GM19328 (cell line): Measurements from ENCODE around the gene TRMO.

Experiments used
- ATAC-seq: cut with Tn5 transposase; IDR thresholded peaks from one replicate; pipeline ENCODE4 v1.9.1; 2021; ENCODE audit warnings: mild to moderate bottlenecking, moderate library complexity; ENCODE audit not compliant: unreplicated experiment

Gene TRMO

DNA sequence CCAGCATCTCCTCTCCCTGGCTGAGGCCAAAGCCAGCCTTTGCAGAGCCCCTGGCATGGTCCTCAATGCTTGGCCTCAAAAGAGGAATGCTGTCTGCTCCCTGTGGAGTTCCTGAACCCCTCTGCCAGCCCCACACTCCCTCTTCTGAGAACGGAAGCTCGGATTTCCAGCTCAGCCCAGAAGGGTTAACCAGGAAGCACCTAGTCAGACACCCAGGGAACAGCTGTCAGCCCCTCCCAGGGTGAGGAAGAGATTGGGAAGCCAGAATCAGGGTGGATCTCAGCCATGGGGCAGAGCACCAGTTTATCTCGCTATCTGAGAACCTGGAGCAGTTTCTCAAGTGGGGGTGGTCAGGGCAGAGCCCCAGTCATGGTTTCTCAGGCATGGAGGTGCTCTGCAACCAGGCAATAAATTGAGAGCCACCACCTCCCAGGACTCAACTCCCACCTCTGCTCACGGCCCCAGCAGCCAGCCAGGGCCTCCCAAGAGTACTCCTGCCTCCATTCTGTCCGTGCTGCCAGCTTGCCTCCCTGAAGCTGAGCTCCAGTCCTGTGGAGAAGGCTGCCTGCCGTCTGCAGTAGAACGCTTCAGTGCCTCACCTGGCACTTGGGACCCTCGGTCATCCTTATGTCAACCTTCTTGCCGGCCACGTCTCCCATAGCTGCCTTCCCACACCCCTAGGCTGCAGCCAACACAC is 61.7 kb downstream of the TRMO start:
- ATAC-seq, result no peak

DNA sequence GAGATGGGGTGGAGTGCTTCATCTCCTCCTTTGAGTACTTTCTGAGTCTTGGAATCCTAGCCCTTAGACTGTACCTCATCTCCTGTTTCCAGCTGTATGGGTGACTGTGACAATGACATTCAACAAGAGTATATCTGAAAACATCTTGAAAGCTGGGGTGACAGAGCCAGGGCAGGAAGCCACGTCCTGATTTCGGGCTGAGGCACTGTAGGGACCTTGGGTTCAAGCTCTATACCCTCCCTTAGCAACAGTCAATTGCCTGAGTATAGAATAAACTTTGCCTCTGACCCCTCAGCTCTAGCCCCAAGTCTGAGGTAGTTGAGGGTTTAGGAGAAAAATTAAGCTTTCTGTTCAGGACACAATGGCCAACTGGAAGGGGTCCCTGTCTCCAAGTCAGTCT is 63.0 kb downstream of the TRMO start:
- no peak for ATAC-seq

DNA sequence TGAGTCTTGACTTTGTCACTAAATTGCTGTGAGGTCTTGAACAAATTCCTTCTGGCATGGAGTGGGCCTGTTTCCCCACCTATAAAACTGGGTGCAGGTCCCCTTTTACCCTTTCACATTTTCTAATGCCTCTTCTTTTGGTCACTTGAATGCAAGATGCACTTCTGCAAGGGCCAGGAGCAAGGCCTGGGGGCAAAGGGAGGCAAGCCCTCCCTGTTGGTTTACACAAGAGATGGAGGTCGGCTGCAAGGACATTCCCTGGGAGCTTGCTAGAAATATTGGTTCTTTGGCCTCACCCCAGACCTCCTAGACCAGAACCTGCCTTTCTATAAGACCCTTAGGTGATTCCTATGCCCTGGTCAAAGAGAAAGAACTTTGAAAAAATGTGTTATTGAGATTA is 63.5 kb downstream of the TRMO start:
- ATAC-seq, result no peak

DNA sequence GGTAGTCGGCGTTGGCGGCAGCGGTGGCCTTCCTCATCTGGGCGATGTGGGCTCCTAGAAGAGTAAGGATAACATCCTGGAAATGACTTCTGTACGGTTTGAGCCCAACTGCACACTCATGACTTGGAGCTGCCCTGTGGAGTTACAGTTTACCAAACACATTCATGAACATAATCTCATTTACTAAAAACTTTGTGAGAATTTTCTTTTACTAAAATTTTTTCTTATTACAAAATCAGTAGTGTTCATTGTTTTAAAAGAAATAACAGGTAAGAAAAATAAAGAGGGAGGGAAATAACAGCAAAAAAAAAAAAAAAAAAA is 63.9 kb downstream of the TRMO start:
- ATAC-seq, result no peak

DNA sequence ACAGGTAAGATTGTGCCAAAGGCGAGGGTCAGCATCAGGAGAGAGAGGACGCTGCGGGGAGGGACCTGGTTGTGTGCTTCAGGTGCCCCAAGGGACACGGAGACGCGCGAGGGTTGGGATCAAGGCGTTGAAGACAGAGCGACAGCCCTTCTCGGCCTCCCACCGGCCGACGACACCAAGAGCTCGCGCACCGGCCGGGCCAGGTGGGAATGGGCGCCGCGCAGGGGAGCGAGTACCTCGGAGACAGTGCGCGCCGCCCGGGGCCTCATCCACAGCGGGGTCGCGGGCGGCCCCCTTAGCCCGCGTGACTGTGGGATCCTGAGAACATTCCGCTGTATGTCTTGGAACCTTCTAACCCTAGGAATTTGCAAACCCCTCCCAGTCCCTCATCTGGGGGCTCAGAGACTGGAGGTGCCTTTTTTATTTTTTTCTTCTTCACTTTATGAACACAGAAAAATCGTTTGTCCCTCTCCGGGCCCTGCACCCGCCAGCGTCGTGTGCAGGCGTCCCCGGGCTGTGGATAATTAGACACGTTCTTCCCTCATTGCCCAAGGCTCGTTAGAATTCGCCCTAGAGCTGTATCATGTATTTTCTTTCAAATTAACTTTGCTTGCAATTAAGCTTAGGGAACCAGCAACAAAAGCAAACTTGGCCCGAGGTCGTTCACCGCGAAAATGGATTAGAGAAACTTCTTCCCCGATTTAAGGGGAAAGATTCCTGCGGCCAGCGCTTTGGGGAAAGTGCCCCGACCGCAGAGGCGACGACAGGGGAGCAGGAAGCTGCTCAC is 64.5 kb downstream of the TRMO start:
- ATAC-seq, result no peak

DNA sequence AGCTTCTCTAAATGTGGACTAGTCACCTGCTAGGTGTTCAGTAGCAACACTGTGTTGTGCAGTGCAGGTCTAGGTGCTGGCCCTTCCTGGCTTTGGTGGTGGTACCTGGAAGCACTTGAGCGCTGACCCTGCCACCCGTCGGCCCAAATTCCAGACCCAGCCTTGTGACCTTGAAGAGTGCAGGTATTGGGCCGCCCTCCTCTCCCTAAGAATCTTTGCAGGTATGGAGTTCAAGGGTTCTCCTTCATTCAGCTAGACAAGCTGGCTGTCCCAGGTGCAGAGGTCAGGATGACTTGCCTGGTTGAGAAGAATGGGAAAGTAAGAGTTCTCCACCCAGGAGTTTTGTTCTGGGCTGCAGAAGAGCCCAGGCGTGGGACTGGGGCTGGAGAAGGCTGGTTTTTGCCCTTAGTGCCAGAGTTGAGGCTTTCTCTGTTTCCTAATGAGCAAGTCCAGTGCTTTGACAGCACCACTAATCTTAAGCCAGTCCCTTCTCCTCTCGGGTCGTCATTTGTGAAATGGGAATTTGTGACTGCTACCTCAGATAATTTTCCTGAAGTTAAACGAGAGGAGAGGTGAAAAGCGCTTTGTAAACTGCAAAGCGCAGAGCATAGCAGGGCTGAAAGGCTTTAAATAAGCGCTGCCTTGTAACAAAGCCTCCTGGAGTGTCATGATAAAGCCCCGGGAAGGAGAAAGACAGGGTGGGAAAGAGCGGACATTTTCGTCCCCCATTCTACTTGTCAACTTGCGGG is 65.3 kb downstream of the TRMO start:
- ATAC-seq, result no peak

DNA sequence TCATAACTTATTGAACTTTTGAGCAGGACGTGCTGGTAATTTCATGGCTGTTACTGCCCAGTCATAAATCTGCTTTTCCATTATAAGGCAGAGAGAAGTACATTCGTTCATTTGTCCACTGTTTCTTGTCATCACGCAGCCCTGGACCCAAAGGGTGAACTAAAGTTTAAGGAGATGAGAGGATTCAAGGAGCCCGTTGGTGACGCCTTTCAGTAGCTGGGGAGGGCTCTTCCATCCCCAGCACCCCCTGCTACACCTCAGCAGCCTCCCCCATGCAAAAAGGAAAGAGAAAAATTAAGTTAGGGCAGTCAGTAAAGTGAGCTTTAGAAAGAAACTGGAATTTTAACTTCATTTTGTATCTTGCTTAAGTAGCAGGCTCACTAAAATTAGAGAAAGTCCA is 66.4 kb downstream of the TRMO start:
- ATAC-seq, result no peak

DNA sequence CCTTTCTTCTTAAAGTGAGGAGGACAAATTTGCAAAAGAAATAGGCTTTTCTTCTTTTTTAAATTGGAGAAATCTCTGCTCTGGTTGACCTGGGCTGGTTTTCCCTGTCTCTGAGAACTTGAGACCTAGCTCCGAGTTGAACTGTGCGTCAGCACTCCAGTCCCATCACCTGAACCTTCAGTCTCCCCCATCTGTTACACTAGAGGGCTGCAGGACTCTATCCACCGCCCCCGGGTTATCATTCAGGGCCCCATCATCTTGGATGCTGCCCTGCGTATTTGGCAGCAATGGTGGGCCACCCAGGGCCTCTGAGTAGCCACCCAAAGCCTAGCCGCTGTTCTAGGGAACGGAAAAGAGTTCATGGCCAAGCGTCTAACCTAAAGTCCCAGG is 66.8 kb downstream of the TRMO start:
- ATAC-seq, result no peak

DNA sequence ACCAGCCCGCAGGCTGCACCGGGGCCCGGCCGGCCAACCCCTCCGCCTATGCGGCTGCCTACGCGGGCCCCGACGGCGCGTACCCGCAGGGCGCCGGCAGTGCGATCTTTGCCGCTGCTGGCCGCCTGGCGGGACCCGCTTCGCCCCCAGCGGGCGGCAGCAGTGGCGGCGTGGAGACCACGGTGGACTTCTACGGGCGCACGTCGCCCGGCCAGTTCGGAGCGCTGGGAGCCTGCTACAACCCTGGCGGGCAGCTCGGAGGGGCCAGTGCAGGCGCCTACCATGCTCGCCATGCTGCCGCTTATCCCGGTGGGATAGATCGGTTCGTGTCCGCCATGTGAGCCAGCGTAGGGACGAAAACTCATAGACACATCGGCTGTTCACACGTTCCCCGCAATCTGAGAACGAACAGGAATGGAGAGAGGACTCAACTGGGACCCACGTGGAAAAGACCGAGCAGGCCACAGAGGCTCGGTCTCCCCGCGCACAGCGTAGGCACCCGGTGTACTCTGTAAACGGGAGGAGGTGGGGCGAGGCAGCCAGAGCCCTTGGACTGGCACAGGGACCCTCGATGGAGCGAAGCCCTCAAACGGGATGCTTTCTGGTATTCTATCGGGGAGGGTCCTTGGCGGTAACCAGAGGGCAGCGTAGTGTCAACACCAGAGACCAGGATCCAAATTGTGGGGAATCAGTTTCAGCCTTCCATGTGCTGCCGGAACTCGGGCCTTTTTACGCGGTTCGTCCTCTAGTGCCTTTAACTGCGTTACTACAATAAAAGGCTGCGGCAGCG is 67.4 kb downstream of the TRMO start:
- no peak for ATAC-seq
